ENCODE measurements around the gene MARK3.
"Not testable (repeated sequence)": the region's sequence is repeated elsewhere in the genome, so short reads cannot be mapped to it uniquely, and the experiment has no call there.

MARK3 gene

GRCh38 chr14:103385152-103385928 is at the start of gene MARK3:
Gene MARK3 (plus strand): TSS chr14:103385415. CDS start chr14:103386030, 615 bp downstream.
- peak; percentile 98 for DNase-seq

- no peak for DNase-seq
Observed at GRCh38 chr14:103336191-103336590, 49.0 kb upstream of the MARK3 start.

GRCh38 chr14:103337794-103338193 is 47.4 kb upstream of the MARK3 start:
- no peak for DNase-seq

- no peak for DNase-seq
Observed at GRCh38 chr14:103339561-103339960, 45.7 kb upstream of the MARK3 start.

- no peak for DNase-seq
Observed at GRCh38 chr14:103340480-103341212, 44.6 kb upstream of the MARK3 start.

GRCh38 chr14:103341250-103342129 is 43.7 kb upstream of the MARK3 start:
- DNase-seq, result no peak

GRCh38 chr14:103343164-103343879 is 41.9 kb upstream of the MARK3 start:
- DNase-seq, result no peak

- no peak for DNase-seq
Observed at GRCh38 chr14:103343905-103344797, 41.1 kb upstream of the MARK3 start.

- no peak for DNase-seq
Observed at GRCh38 chr14:103346286-103346685, 38.9 kb upstream of the MARK3 start.

- DNase-seq, result no peak
Observed at GRCh38 chr14:103347091-103347815, 38.0 kb upstream of the MARK3 start.

- DNase-seq, result no peak
Observed at GRCh38 chr14:103348154-103348553, 37.1 kb upstream of the MARK3 start.

- no peak for DNase-seq
Observed at GRCh38 chr14:103349982-103350381, 35.2 kb upstream of the MARK3 start.

GRCh38 chr14:103353362-103353761 is 31.9 kb upstream of the MARK3 start:
- no peak for DNase-seq

- no peak for DNase-seq
Observed at GRCh38 chr14:103354141-103354540, 31.1 kb upstream of the MARK3 start.

GRCh38 chr14:103356024-103356682 is 29.1 kb upstream of the MARK3 start:
- DNase-seq, result no peak

GRCh38 chr14:103357552-103357951 is 27.7 kb upstream of the MARK3 start:
- DNase-seq, result not testable (repeated sequence)

- no peak for DNase-seq
Observed at GRCh38 chr14:103360548-103360947, 24.7 kb upstream of the MARK3 start.

GRCh38 chr14:103361867-103362266 is 23.3 kb upstream of the MARK3 start:
- DNase-seq, result peak; percentile 85

GRCh38 chr14:103362780-103363179 is 22.4 kb upstream of the MARK3 start:
- DNase-seq, result no peak

GRCh38 chr14:103366741-103367140 is 18.5 kb upstream of the MARK3 start:
- no peak for DNase-seq
